ENCODE results near the gene MTERF4.

GRCh38 chr2:241126201-241126611 lies 24.1 kb upstream of the MTERF4 start:
- TF ChIP-seq CTCF (conservative IDR thresholded peaks at IDR 0.05) (no peak), ZFX (IDR thresholded peaks at IDR 0.05) (no peak)

Measured in C4-2B (cell line).